ENCODE measurements around the gene SRGAP2B. TPM values are rescaled to one million over a fixed set of nuclear protein-coding genes. Genes with fewer than 3 reads are reported as not detected.
A peak's percentile ranks its signal among the peaks of the same experiment; 100 is the strongest.
"Not testable (repeated sequence)": the region's sequence is repeated elsewhere in the genome, so short reads cannot be mapped to it uniquely, and the experiment has no call there.

The SRGAP2B gene
- total RNA-seq, 3 donors from 2014 or later (not counting 1 experiment from before 2014, with no cell fraction given): 11.9 to 21.3 (median 18.2) TPM

DNA sequence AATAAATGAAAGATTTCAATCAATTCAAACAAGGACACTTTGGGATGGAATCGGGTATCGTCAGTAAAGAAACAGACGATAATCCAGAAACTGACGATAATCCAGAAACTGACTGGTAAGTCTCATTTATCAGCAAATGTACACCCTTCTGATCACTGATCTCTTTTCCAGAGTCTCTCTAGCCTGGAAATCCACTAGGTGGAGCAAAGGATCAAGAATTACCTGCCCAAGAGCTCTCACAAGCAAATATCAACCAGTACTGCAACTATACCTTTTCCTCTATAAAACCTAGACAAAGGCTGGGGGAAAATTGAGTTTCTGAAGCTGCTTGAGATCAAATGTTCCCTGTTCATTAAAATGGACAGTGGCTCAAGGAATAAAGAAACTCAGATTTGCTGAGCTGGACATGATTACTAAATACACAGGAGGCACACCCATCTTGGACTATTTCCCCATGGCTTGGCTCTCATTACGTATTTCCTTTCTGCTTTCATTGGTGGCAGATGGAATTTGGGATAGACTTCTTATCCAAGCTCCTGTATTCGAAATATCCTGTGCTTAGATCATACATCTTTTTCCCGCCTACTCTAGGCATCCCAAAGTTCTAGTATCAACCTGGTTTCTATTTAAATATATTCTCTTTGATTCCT is 29.0 kb upstream of the SRGAP2B start:
- not testable (repeated sequence) for H3K36me3 Mint-ChIP-seq, ATAC-seq

DNA sequence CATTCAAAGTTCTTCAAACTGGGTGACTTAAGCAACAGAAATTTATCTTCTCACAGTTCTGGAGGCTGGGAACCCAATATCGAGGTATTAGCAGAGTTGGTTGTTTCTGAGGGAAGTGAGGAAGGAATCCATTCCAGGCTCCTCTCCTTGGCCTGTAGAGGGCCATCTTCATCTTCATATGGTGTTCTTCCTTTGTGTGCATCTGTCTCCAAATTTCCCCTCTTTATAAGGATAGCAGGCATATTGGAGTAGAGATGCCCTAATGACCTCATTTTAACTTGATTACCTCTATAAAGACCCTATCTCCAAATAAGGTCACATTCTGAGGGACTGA is 27.9 kb upstream of the SRGAP2B start:
- H3K27ac Mint-ChIP-seq; DNase-seq; H3K27me3 Mint-ChIP-seq (ENCODE audit: low read depth in 2 of 2); H3K4me3 Mint-ChIP-seq; H3K36me3 ChIP-seq (ENCODE audit: control insufficient read depth, insufficient read depth, low read length); H3K27me3 ChIP-seq (ENCODE audit: control insufficient read depth, insufficient read depth, low read length); H3K4me3 ChIP-seq (ENCODE audit: low read length); H3K9me3 ChIP-seq (ENCODE audit: control insufficient read depth, insufficient read depth, low read length); H3K36me3 Mint-ChIP-seq; intact Hi-C loops (cut with micrococcal nuclease); H3K27ac ChIP-seq (ENCODE audit: low read length); ATAC-seq; H3K9me3 Mint-ChIP-seq; H3K4me1 ChIP-seq (ENCODE audit: control insufficient read depth, insufficient read depth, low read length); H3K4me1 Mint-ChIP-seq: not testable (repeated sequence)
- no CpG with 5 or more reads among the region's 1 CpG for WGBS (ENCODE audit: insufficient coverage)

More for the DNA sequence above, 29.0 kb upstream of the SRGAP2B start:
- H3K4me1 Mint-ChIP-seq; H3K4me3 ChIP-seq (ENCODE audit: low read length); intact Hi-C loops (cut with micrococcal nuclease); H3K27ac ChIP-seq (ENCODE audit: low read length); H3K27me3 ChIP-seq (ENCODE audit: control insufficient read depth, insufficient read depth, low read length); DNase-seq; H3K27me3 Mint-ChIP-seq (ENCODE audit: low read depth in 2 of 2); H3K9me3 Mint-ChIP-seq; H3K36me3 ChIP-seq (ENCODE audit: control insufficient read depth, insufficient read depth, low read length); H3K27ac Mint-ChIP-seq; H3K9me3 ChIP-seq (ENCODE audit: control insufficient read depth, insufficient read depth, low read length); H3K4me3 Mint-ChIP-seq; H3K4me1 ChIP-seq (ENCODE audit: control insufficient read depth, insufficient read depth, low read length): not testable (repeated sequence)
- no CpG with 5 or more reads among the region's 7 CpGs for WGBS (ENCODE audit: insufficient coverage)

DNA sequence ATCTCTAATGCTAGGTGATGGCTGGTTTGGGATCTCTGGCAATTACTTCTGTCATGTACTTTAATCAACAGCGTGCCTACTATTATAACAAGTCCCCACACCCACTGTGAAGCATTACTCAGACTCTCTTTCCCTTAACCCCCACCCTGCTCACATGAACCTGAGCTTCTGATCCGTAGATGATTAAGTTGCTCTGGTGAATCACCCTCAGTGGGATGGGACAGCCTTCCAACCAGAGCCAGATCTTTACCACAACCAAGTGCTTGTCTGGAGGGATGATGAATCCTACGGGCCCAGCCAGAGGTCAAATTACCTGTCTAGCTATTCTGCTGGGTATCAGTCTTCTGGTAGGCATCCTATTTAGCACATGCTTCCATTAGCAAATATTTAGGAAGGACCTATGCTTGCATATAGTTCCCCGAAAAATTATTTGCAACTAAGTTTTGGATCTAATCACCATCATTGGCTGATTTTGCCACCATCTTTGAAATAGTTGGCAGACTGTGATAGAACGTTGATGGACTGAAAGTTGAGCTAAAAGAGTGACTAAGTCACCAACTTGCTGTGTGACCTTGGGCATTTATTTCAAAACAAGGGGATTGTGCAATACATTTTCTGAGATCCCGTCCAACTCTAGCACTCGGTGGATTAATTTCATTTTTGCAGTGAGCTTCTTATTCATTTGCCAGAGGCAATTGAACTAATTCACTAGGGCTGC is 27.4 kb upstream of the SRGAP2B start:
- WGBS (ENCODE audit: insufficient coverage): no CpG with 5 or more reads among the region's 7 CpGs

GRCh38 chr1:145119842-145120241 is 24.7 kb upstream of the SRGAP2B start:
- H3K9me3 Mint-ChIP-seq; H3K36me3 Mint-ChIP-seq; H3K27me3 Mint-ChIP-seq (ENCODE audit: low read depth in 2 of 2); H3K4me1 ChIP-seq (ENCODE audit: control insufficient read depth, insufficient read depth, low read length); H3K4me3 ChIP-seq (ENCODE audit: low read length); H3K9me3 ChIP-seq (ENCODE audit: control insufficient read depth, insufficient read depth, low read length); H3K27me3 ChIP-seq (ENCODE audit: control insufficient read depth, insufficient read depth, low read length); H3K27ac Mint-ChIP-seq; DNase-seq; intact Hi-C loops (cut with micrococcal nuclease); H3K27ac ChIP-seq (ENCODE audit: low read length); H3K4me1 Mint-ChIP-seq; H3K4me3 Mint-ChIP-seq; H3K36me3 ChIP-seq (ENCODE audit: control insufficient read depth, insufficient read depth, low read length): not testable (repeated sequence)
- ATAC-seq: peak in 1 of 3 donors; percentile 27
- WGBS (ENCODE audit: insufficient coverage): no CpG with 5 or more reads among the region's 3 CpGs

More for the DNA sequence above, 27.4 kb upstream of the SRGAP2B start:
- H3K4me1 ChIP-seq (ENCODE audit: control insufficient read depth, insufficient read depth, low read length); H3K36me3 Mint-ChIP-seq; H3K9me3 Mint-ChIP-seq; ATAC-seq; H3K4me3 ChIP-seq (ENCODE audit: low read length); H3K27me3 Mint-ChIP-seq (ENCODE audit: low read depth in 2 of 2); H3K27me3 ChIP-seq (ENCODE audit: control insufficient read depth, insufficient read depth, low read length); H3K36me3 ChIP-seq (ENCODE audit: control insufficient read depth, insufficient read depth, low read length); H3K4me3 Mint-ChIP-seq; H3K9me3 ChIP-seq (ENCODE audit: control insufficient read depth, insufficient read depth, low read length); DNase-seq; H3K27ac Mint-ChIP-seq; intact Hi-C loops (cut with micrococcal nuclease); H3K27ac ChIP-seq (ENCODE audit: low read length); H3K4me1 Mint-ChIP-seq: not testable (repeated sequence)

DNA sequence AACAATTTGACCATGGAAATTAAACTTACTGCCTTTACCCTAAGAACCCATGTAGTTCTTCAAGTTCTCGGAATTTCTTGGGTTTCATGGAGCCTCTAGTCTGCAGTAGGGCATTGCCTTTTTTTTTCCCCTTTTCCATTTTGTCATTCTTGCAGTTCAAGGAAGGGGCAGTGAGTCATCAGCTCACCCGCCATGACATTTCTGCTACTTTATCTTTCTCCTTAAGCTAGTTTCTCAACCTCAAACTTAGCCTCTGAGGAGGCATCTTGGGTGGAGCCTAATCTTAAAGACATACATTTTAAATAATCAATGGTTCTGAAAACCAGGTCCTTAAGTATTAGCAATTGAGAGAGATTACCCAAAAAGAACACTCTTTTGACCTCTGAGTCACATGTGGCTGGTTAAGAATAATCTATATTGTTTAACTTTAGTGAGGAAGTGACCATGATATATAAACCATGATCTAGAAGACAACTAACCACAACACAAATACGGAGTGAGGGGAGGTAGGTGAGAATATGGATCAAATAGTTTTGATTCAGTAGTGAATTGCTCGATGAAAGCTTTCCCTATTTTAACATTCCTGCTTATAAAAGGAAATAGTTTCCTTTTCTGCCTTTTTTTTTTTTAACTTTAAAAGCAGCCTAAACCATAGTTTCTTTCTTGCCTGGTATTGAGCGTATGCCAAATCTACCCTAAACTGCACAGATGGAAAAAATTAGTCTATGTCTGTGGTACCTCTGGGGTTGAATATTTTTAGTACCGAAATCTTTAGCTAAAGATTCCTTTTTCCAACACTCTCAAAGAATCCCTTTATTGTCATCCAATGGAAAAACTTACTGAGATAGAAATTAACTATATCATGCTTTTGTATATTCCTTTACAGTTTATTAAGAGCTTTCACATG is 20.7 kb upstream of the SRGAP2B start:
- WGBS (ENCODE audit: insufficient coverage): no CpG with 5 or more reads among the region's 6 CpGs
- ATAC-seq; intact Hi-C loops (cut with micrococcal nuclease): not testable (repeated sequence)

GRCh38 chr1:145114560-145115057 is 19.5 kb upstream of the SRGAP2B start:
- H3K4me3 ChIP-seq (ENCODE audit: low read length); H3K27me3 Mint-ChIP-seq (ENCODE audit: low read depth in 2 of 2); H3K9me3 ChIP-seq (ENCODE audit: control insufficient read depth, insufficient read depth, low read length); H3K4me1 Mint-ChIP-seq; H3K4me3 Mint-ChIP-seq; intact Hi-C loops (cut with micrococcal nuclease); H3K36me3 ChIP-seq (ENCODE audit: control insufficient read depth, insufficient read depth, low read length); DNase-seq; H3K9me3 Mint-ChIP-seq; H3K4me1 ChIP-seq (ENCODE audit: control insufficient read depth, insufficient read depth, low read length); H3K27me3 ChIP-seq (ENCODE audit: control insufficient read depth, insufficient read depth, low read length); H3K36me3 Mint-ChIP-seq; H3K27ac ChIP-seq (ENCODE audit: low read length); H3K27ac Mint-ChIP-seq; ATAC-seq: not testable (repeated sequence)
- no CpG with 5 or more reads among the region's 1 CpG for WGBS (ENCODE audit: insufficient coverage)

More for the DNA sequence above, 20.7 kb upstream of the SRGAP2B start:
- H3K36me3 Mint-ChIP-seq; H3K27me3 Mint-ChIP-seq (ENCODE audit: low read depth in 2 of 2); H3K9me3 Mint-ChIP-seq; H3K27me3 ChIP-seq (ENCODE audit: control insufficient read depth, insufficient read depth, low read length); DNase-seq; H3K4me1 ChIP-seq (ENCODE audit: control insufficient read depth, insufficient read depth, low read length); H3K27ac ChIP-seq (ENCODE audit: low read length); H3K4me1 Mint-ChIP-seq; H3K36me3 ChIP-seq (ENCODE audit: control insufficient read depth, insufficient read depth, low read length); H3K27ac Mint-ChIP-seq; H3K4me3 ChIP-seq (ENCODE audit: low read length); H3K4me3 Mint-ChIP-seq; H3K9me3 ChIP-seq (ENCODE audit: control insufficient read depth, insufficient read depth, low read length): not testable (repeated sequence)

DNA sequence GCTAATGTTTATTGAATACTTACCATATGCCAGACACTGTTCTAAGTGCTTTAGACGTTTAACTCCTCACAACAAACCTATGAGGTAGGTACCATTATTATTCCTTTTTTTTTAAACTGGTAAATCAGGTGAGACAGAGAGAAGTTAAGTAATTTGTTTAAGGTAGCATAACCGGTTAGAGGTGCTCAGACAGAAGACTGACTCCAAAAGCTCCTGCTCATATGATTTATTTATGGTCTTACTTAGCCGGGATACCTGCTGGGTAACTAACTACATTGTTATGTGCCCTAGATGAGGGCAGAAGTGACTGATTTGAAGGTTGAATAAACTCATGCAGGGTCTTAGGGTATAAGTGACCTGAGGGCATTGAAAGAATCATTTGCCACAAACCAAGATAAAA is 17.6 kb upstream of the SRGAP2B start:
- H3K36me3 Mint-ChIP-seq; H3K27ac Mint-ChIP-seq; H3K36me3 ChIP-seq (ENCODE audit: control insufficient read depth, insufficient read depth, low read length); intact Hi-C loops (cut with micrococcal nuclease); H3K9me3 Mint-ChIP-seq; H3K4me3 Mint-ChIP-seq; H3K27me3 ChIP-seq (ENCODE audit: control insufficient read depth, insufficient read depth, low read length); H3K4me1 ChIP-seq (ENCODE audit: control insufficient read depth, insufficient read depth, low read length); H3K27ac ChIP-seq (ENCODE audit: low read length); ATAC-seq; DNase-seq; H3K4me1 Mint-ChIP-seq; H3K4me3 ChIP-seq (ENCODE audit: low read length); H3K9me3 ChIP-seq (ENCODE audit: control insufficient read depth, insufficient read depth, low read length); H3K27me3 Mint-ChIP-seq (ENCODE audit: low read depth in 2 of 2): not testable (repeated sequence)
- WGBS (ENCODE audit: insufficient coverage): no CpG with 5 or more reads among the region's 3 CpGs
